ENCODE measurements around the gene SWAP70. TPM values are rescaled to one million over a fixed set of nuclear protein-coding genes. Genes with fewer than 3 reads are reported as not detected.

SWAP70 gene
- total RNA-seq, 2 experiments from 2014 or later: 8.9 to 9.6 TPM

DNA sequence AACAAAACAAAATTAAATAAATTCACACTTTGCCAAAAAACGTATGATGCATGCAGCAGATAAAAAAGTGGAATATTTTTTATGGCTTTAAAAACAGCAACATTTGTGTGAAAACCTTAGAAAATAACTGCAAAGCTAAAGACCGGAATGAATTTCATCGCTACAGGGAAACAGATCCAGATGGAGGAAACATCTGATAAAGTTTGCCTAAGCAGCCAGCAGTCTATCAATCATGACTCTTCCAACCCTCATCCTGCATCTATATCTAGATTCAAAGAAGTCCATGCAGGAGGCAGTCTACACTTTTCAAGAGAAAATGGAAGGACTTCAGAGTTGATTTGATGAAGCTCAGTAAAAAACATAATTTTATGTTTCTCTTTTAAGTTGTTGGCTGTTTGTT, 126.8 kb downstream of the SWAP70 start:
- H3K36me3 Mint-ChIP-seq (ENCODE audit: low read depth): peaks cover 24% of the 10 kb centered on the region
- no peaks in the 10 kb centered on the region for H3K27me3 Mint-ChIP-seq
- CTCF ChIA-PET: no interaction called here
- no peak for TF ChIP-seq CTCF (IDR thresholded peaks at IDR 0.05)
- POLR2A ChIA-PET: interaction anchor here (1.7 kb wide), 1 partner anchor 25 kb away, joined by 4 read pairs; no protein-coding TSS in a partner anchor
- no peak overlapping the region for H3K4me3 Mint-ChIP-seq
- peaks cover 4% of the 10 kb centered on the region for H3K4me1 Mint-ChIP-seq (ENCODE audit: low read depth)
- intact Hi-C loops (cut with micrococcal nuclease): no loop called here
- ATAC-seq (no peak), DNase-seq (no peak)
- no peak overlapping the region for H3K27ac Mint-ChIP-seq
- H3K9me3 Mint-ChIP-seq: no peaks in the 10 kb centered on the region

DNA sequence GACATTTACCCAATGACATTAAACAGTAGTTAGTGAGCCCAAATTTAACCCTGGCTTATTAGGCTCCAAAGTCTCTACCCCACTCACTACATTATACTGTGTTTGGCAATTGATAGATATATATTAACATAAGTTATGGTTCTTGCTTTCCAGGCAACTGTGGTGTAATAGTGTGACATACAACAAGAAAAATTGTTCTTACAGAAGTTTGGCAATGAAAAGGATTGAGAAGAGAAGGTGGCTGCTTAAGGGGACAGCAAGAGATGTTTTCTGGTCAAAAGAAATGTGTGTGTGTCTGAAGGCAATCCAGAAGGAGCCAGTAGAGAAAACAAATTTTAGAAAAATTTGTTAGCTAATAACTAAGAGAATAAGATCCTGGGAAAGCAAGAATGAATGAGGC, 132.4 kb downstream of the SWAP70 start:
- no peak overlapping the region for H3K27ac Mint-ChIP-seq
- no peak for TF ChIP-seq CTCF (IDR thresholded peaks at IDR 0.05)
- H3K4me3 Mint-ChIP-seq: no peak overlapping the region
- intact Hi-C loops (cut with micrococcal nuclease): no loop called here
- no peaks in the 10 kb centered on the region for H3K9me3 Mint-ChIP-seq
- peaks cover 14% of the 10 kb centered on the region for H3K4me1 Mint-ChIP-seq (ENCODE audit: low read depth)
- ChIA-PET CTCF (no interaction called here), POLR2A (interaction anchor here (0.6 kb wide), 1 partner anchor 201 kb away, joined by 3 read pairs; no protein-coding TSS in a partner anchor)
- DNase-seq (no peak), ATAC-seq (no peak)
- H3K36me3 Mint-ChIP-seq (ENCODE audit: low read depth): peaks cover 4% of the 10 kb centered on the region
- H3K27me3 Mint-ChIP-seq: no peaks in the 10 kb centered on the region

DNA sequence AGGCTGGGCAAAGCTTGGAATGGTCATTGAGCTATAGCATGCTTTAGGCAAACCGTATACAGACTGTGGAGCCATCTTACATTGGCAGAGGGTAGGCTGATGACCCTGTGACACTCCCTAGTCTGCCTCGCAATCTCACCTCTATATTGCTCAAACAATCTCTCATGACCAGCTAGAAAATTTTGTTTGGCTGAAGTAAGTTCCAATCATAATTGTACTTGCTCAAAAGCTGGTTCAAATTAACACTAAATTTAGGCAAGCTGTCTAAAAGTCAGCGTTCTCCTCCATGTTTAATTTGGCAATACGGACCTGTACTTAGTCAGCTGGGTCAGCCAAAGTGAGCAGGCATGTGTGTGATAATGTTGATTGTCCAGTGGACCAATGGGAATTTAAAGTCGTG, 133.0 kb downstream of the SWAP70 start:
- no peak overlapping the region for H3K4me3 Mint-ChIP-seq
- H3K27me3 Mint-ChIP-seq: no peaks in the 10 kb centered on the region
- POLR2A ChIA-PET: interaction anchor here (0.6 to 0.7 kb wide), 2 partner anchors 34 to 201 kb away, joined by 3 read pairs; no protein-coding TSS in a partner anchor
- peaks cover 11% of the 10 kb centered on the region for H3K4me1 Mint-ChIP-seq (ENCODE audit: low read depth)
- CTCF ChIA-PET: interaction anchor here (1.0 kb wide), 1 partner anchor 176 kb away, joined by 3 read pairs; no protein-coding TSS in a partner anchor
- no peaks in the 10 kb centered on the region for H3K36me3 Mint-ChIP-seq (ENCODE audit: low read depth)
- H3K27ac Mint-ChIP-seq: no peak overlapping the region
- intact Hi-C loops (cut with micrococcal nuclease): no loop called here
- no peak for TF ChIP-seq CTCF (IDR thresholded peaks at IDR 0.05)
- no peak for DNase-seq
- H3K9me3 Mint-ChIP-seq: no peaks in the 10 kb centered on the region
- no peak for ATAC-seq

DNA sequence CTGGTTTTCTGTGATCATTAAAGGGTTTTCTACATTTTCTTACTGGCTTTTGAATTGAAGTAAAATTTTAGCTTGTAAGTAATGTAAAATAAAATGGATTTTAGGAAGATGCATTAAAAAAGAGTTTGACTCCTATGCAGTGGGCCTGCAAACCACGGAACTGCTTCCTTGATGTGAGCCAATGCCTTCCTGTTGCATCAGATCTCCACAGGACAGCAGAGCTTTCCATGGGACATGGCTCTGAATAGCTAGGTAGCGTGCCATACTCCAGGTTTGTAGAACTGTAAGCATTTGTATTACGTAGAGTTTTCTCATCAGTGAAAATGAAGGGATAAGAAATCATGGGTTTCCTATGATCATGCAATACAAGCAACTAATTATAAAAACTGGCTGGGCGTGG, 133.4 kb downstream of the SWAP70 start:
- Mint-ChIP-seq H3K9me3 (no peaks in the 10 kb centered on the region), H3K27me3 (no peaks in the 10 kb centered on the region), H3K36me3 (ENCODE audit: low read depth) (no peaks in the 10 kb centered on the region), H3K27ac (no peak overlapping the region), H3K4me1 (ENCODE audit: low read depth) (peaks cover 11% of the 10 kb centered on the region), H3K4me3 (no peak overlapping the region)
- ChIA-PET POLR2A (interaction anchor here (0.7 kb wide), 1 partner anchor 34 kb away, joined by 3 read pairs; no protein-coding TSS in a partner anchor), CTCF (interaction anchor here (1.0 kb wide), 1 partner anchor 176 kb away, joined by 3 read pairs; no protein-coding TSS in a partner anchor)
- TF ChIP-seq CTCF (IDR thresholded peaks at IDR 0.05): no peak
- no peak for DNase-seq
- intact Hi-C loops (cut with micrococcal nuclease): no loop called here
- no peak for ATAC-seq

DNA sequence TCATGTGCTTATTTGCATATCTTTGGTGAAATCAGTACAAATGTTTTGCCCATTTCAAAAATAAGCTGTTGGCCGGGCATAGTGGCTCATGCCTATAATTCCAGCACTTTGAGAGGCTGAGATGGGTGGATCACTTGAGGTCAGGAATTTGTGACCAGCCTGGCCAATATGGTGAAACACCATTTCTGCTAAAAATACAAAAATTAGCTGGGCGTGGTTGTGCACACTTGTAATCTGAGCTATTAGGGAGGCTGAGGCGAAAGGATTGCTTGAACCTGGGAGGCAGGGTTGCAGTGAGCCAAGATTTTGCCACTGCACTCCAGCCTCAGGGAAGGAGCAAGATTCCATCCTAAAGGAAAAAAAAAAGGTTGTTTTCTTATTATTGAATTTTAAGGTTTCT, 136.0 kb downstream of the SWAP70 start:
- Mint-ChIP-seq H3K27ac (no peak overlapping the region), H3K9me3 (no peaks in the 10 kb centered on the region), H3K4me3 (no peak overlapping the region), H3K4me1 (ENCODE audit: low read depth) (peaks cover 17% of the 10 kb centered on the region), H3K36me3 (ENCODE audit: low read depth) (peaks cover 6% of the 10 kb centered on the region), H3K27me3 (no peaks in the 10 kb centered on the region)
- DNase-seq: no peak
- ChIA-PET POLR2A (no interaction called here), CTCF (interaction anchor here (1.5 kb wide), 1 partner anchor 15 kb away, joined by 3 read pairs; no protein-coding TSS in a partner anchor)
- no peak for ATAC-seq
- TF ChIP-seq CTCF (IDR thresholded peaks at IDR 0.05): no peak
- intact Hi-C loops (cut with micrococcal nuclease): no loop called here

Data from activated CD8-positive, alpha-beta T cell treated with anti-CD3 and anti-CD28 coated beads for 36 hours (primary cell).